Measurements from ENCODE around the gene FGD3. TPM values are rescaled to one million over a fixed set of nuclear protein-coding genes. Genes with fewer than 3 reads are reported as not detected.

FGD3 gene
- total and polyA plus RNA-seq, 9 of the 15 experiments (the other 6 are each of a cell fraction or from before 2014, with no cell fraction given) = 0.07 to 1.3 (median 0.29) TPM

- DNase-seq (ENCODE audit: extremely low read depth in 1 of 4, low spot score in 3 of 4) = no peak
Observed at GRCh38 chr9:93080406-93080805, 133.1 kb downstream of the FGD3 start.

More at GRCh38 chr9:93080406-93080805, 133.1 kb downstream of the FGD3 start:
- TF ChIP-seq ZNF586 (CRISPR knock-in tag; conservative IDR thresholded peaks at IDR 0.05) (no peak), MNT (conservative IDR thresholded peaks at IDR 0.05) (no peak), ZNF395 (CRISPR knock-in tag; IDR thresholded peaks at IDR 0.05) (no peak), CHD7 (IDR thresholded peaks at IDR 0.05; ENCODE audit: low read depth, low read length) (no peak), ZNF785 (CRISPR knock-in tag; IDR thresholded peaks at IDR 0.05) (no peak), LARP7 (IDR thresholded peaks at IDR 0.05) (no peak)
- Histone ChIP-seq H3K9me3 (replicated peaks; ENCODE audit: control insufficient read depth, insufficient read depth, low read depth, low read length) (no peaks in the 10 kb centered on the region), H3K4me2 (ENCODE audit: insufficient read depth, low read length) (no peak overlapping the region), H3K27ac (ENCODE audit: extremely low read depth, low read depth, low read length) (no peak overlapping the region), H3K9me1 (ENCODE audit: control insufficient read depth, insufficient read depth, low read length) (peaks cover 2% of the 10 kb centered on the region), H4K20me1 (replicated peaks; ENCODE audit: control insufficient read depth, insufficient read depth, low read length) (no peaks in the 10 kb centered on the region), H3K36me3 (ENCODE audit: control insufficient read depth, insufficient read depth, low read length) (peaks cover 4% of the 10 kb centered on the region; the same call in 1 of the 3 replicates), H2AFZ (ENCODE audit: low read depth, low read length) (no peak overlapping the region), H3K27me3 (ENCODE audit: control insufficient read depth in 2 of 2, insufficient read depth in 2 of 2, low read length in 2 of 2) (no peaks in the 10 kb centered on the region), H3K9ac (ENCODE audit: insufficient read depth in 1 of 2, low read depth in 2 of 2, low read length in 2 of 2) (no peak overlapping the region), H3K4me1 (replicated peaks in 1 of 2; ENCODE audit: control insufficient read depth in 2 of 2, insufficient read depth in 2 of 2, low read length in 2 of 2) (peaks cover 12 to 21% of the 10 kb centered on the region in 2 experiments; a peak in 4 of 5 replicates), H3K79me2 (ENCODE audit: control insufficient read depth, insufficient read depth, low read length) (no peaks in the 10 kb centered on the region), H3K4me3 (no peak overlapping the region)
- WGBS (ENCODE audit: insufficient coverage, low coverage, missing lambda C conversion rate) = 52% methylated on average over 8 of the region's 9 CpGs
- in situ Hi-C loops (cut with MboI) (no loop called here), intact Hi-C loops (cut with micrococcal nuclease) (no loop called here)
- ChIA-PET CTCF (ENCODE audit: low intra/inter-chr PET ratio) (no interaction called here), POLR2A (interaction anchor here (4.4 kb wide), 1 partner anchor 15 kb away, joined by 17 read pairs; the partner anchor contains the start of gene CARD19)
- FAIRE-seq (no peak), ATAC-seq (no peak)
- BruUV-seq (replicated peaks) = no TSS peak

All from K562 (cell line).